NT2/D1 (cell line): Measurements from ENCODE around the gene FBXW8.

Experiments
- SUZ12 ChIP-seq: IDR thresholded peaks from 2 replicates; pipeline ENCODE4 v1.6.1; 2011; ENCODE audit not compliant: insufficient read length, insufficient read depth; ENCODE audit errors: extremely low read depth
- ZNF274 ChIP-seq: IDR thresholded peaks from 2 replicates; pipeline ENCODE4 v1.6.1; 2011; ENCODE audit warnings: mild to moderate bottlenecking, low read depth, low read length

GRCh38 chr12:116971222-116971621 lies 60.5 kb downstream of the FBXW8 start:
- no peak for TF ChIP-seq ZNF274
- TF ChIP-seq SUZ12: no peak
